Measurements from ENCODE around the gene ADGRG2. TPM values are rescaled to one million over a fixed set of nuclear protein-coding genes. Genes with fewer than 3 reads are reported as not detected.
A peak's percentile ranks its signal among the peaks of the same experiment; 100 is the strongest.

ADGRG2 gene
- total RNA-seq, 1 donor from 2014 or later: 0.88 TPM

DNA sequence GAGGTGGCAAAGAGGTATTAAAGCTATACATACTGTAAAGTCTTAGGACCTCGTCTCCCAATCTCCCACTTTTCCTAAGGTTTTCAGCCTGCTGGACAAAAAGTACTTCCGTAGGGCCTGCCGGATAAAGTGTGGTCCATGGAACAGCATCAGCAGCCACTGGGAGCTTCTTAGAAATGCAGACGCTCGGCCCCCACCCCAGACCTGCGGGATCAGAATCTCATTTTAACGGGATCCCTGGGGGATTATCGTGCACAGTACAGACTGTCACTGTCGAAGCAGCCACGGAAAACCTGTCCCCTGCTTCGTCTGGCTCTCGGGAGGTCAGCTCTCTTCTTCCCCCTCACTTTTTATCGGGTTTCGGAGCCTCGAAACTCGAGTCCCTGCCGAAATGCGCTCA, 802 bp downstream of the ADGRG2 start:
- no peak for DNase-seq (ENCODE audit: low read depth)
- TF ChIP-seq CTCF (IDR thresholded peaks at IDR 0.05; ENCODE audit: insufficient read depth, low read length, poor library complexity, severe bottlenecking): no peak
- peaks cover 29% of the 10 kb centered on the region for H3K27me3 ChIP-seq (ENCODE audit: control insufficient read depth, insufficient read depth, low read length)
- H3K36me3 ChIP-seq (ENCODE audit: control insufficient read depth, insufficient read depth, low read length): no peaks in the 10 kb centered on the region
- peak overlapping the region; percentile 40 for H3K4me3 ChIP-seq (ENCODE audit: low read depth, low read length)

DNA sequence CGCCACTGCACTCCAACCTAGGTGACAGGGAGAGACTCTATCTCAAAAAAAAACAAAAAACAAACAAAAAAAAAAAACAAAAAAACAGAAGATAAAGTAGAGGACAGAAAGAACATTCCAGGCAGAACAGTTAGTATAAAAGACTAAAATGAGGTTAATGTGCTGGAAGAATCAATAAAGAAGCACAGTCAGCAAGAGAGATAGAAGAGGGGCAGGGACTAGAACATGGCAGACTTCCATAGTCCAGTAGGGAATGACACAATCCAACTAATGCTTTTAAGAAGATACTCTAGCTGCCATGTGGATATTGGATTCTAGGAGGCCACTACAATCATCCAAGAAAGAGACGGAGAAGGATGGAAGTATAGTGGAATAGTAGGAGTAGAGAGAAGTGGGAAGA, 11.6 kb downstream of the ADGRG2 start:
- DNase-seq (ENCODE audit: low read depth): no peak
- H3K27me3 ChIP-seq (ENCODE audit: control insufficient read depth, insufficient read depth, low read length): no peaks in the 10 kb centered on the region
- H3K4me3 ChIP-seq (ENCODE audit: low read depth, low read length): no peak overlapping the region
- TF ChIP-seq CTCF (IDR thresholded peaks at IDR 0.05; ENCODE audit: insufficient read depth, low read length, poor library complexity, severe bottlenecking): no peak
- H3K36me3 ChIP-seq (ENCODE audit: control insufficient read depth, insufficient read depth, low read length): no peaks in the 10 kb centered on the region

DNA sequence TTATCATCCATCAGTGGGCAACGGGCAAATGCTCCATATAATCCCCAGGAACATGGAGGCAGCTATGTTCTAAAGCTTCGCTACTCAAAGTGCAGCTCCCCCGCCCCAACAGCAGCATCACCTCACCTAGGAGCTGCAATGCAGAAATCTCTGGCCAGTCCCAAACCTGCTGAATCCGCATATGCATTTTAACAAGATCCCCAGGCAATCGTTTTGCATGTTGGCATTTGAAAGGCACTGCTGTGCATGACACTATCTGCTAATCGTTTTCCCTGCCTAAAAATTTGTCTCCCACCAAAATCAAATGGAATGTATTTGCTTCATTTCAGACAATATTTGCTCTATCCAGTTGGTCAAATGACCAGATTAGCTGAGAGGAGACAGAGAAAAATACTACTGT, 15.2 kb downstream of the ADGRG2 start:
- Histone ChIP-seq H3K4me3 (ENCODE audit: low read depth, low read length) (no peak overlapping the region), H3K27me3 (ENCODE audit: control insufficient read depth, insufficient read depth, low read length) (no peaks in the 10 kb centered on the region), H3K36me3 (ENCODE audit: control insufficient read depth, insufficient read depth, low read length) (no peaks in the 10 kb centered on the region)
- no peak for TF ChIP-seq CTCF (IDR thresholded peaks at IDR 0.05; ENCODE audit: insufficient read depth, low read length, poor library complexity, severe bottlenecking)
- no peak for DNase-seq (ENCODE audit: low read depth)

- no peaks in the 10 kb centered on the region for H3K36me3 ChIP-seq (ENCODE audit: control insufficient read depth, insufficient read depth, low read length)
- no peak for TF ChIP-seq CTCF (IDR thresholded peaks at IDR 0.05; ENCODE audit: insufficient read depth, low read length, poor library complexity, severe bottlenecking)
- no peak for DNase-seq (ENCODE audit: low read depth)
- no peak overlapping the region for H3K4me3 ChIP-seq (ENCODE audit: low read depth, low read length)
- H3K27me3 ChIP-seq (ENCODE audit: control insufficient read depth, insufficient read depth, low read length): no peaks in the 10 kb centered on the region
These were observed 21.7 kb downstream of the ADGRG2 start for GRCh38 chrX:19100586-19100985.

GRCh38 chrX:19097553-19098283, 24.6 kb downstream of the ADGRG2 start:
- Histone ChIP-seq H3K36me3 (ENCODE audit: control insufficient read depth, insufficient read depth, low read length) (no peaks in the 10 kb centered on the region), H3K27me3 (ENCODE audit: control insufficient read depth, insufficient read depth, low read length) (no peaks in the 10 kb centered on the region), H3K4me3 (ENCODE audit: low read depth, low read length) (no peak overlapping the region)
- no peak for DNase-seq (ENCODE audit: low read depth)
- TF ChIP-seq CTCF (IDR thresholded peaks at IDR 0.05; ENCODE audit: insufficient read depth, low read length, poor library complexity, severe bottlenecking): no peak

- Histone ChIP-seq H3K36me3 (ENCODE audit: control insufficient read depth, insufficient read depth, low read length) (no peaks in the 10 kb centered on the region), H3K4me3 (ENCODE audit: low read depth, low read length) (no peak overlapping the region), H3K27me3 (ENCODE audit: control insufficient read depth, insufficient read depth, low read length) (no peaks in the 10 kb centered on the region)
- DNase-seq (ENCODE audit: low read depth): no peak
- TF ChIP-seq CTCF (IDR thresholded peaks at IDR 0.05; ENCODE audit: insufficient read depth, low read length, poor library complexity, severe bottlenecking): no peak
These were observed 25.7 kb downstream of the ADGRG2 start for GRCh38 chrX:19096586-19096985.

Data from kidney epithelial cell (primary cell).